Measurements from ENCODE around the gene DNLZ.
"Not testable (repeated sequence)": the region's sequence is repeated elsewhere in the genome, so short reads cannot be mapped to it uniquely, and the experiment has no call there.

DNLZ gene

GRCh38 chr9:136363106-136363948 is at the start of gene DNLZ:
Gene DNLZ, minus strand, starts transcription at chr9:136363744. Its CDS starts 30 bp downstream, at chr9:136363714.
- Mint-ChIP-seq H3K9me3 (no peaks in the 10 kb centered on the region), H3K4me1 (peaks cover 10 to 39% of the 10 kb centered on the region in 2 donors), H3K27me3 (peaks cover 0 to 6% of the 10 kb centered on the region in 2 donors), H3K27ac (peak within 1 kb of the TSS; percentile 96), H3K36me3 (peaks cover 20 to 37% of the 10 kb centered on the region in 2 donors), H3K4me3 (peak within 1 kb of the TSS; percentile 87 to 94)
- ATAC-seq (replicated peaks) = peak; percentile 84 to 86
- DNase-seq = peak; percentile 88

GRCh38 chr9:136412962-136413361 is 49.4 kb upstream of the DNLZ start:
- Mint-ChIP-seq H3K27ac (peak overlapping the region; percentile 2), H3K27me3 (no peaks in the 10 kb centered on the region), H3K4me1 (peaks cover 22 to 39% of the 10 kb centered on the region in 2 donors), H3K4me3 (no peak overlapping the region), H3K36me3 (peaks cover 52 to 56% of the 10 kb centered on the region in 2 donors), H3K9me3 (no peaks in the 10 kb centered on the region)
- DNase-seq (no peak), ATAC-seq (replicated peaks) (no peak)

GRCh38 chr9:136411378-136411777 is 47.8 kb upstream of the DNLZ start:
- DNase-seq = no peak
- H3K9me3 Mint-ChIP-seq = no peaks in the 10 kb centered on the region
- peak overlapping the region; percentile 96 for H3K27ac Mint-ChIP-seq
- H3K4me3 Mint-ChIP-seq = peak overlapping the region; percentile 89 to 94
- peaks cover 31 to 52% of the 10 kb centered on the region in 2 donors for H3K4me1 Mint-ChIP-seq
- no peaks in the 10 kb centered on the region for H3K27me3 Mint-ChIP-seq
- no peak for ATAC-seq (replicated peaks)
- peaks cover 54 to 55% of the 10 kb centered on the region in 2 donors for H3K36me3 Mint-ChIP-seq

GRCh38 chr9:136410500-136411287 is 47.1 kb upstream of the DNLZ start, which contains the start of the genes ENTR1 and PMPCA:
Gene ENTR1, minus strand, starts transcription at chr9:136410614. Its CDS starts 217 bp downstream, at chr9:136410397.
Gene PMPCA, plus strand, starts transcription at chr9:136410658. Its CDS starts 11 bp downstream, at chr9:136410669.
- Mint-ChIP-seq H3K4me3 (peak within 1 kb of the TSS; percentile 96 to 97), H3K27ac (peak within 1 kb of the TSS; percentile 99), H3K4me1 (peaks cover 31 to 52% of the 10 kb centered on the region in 2 donors), H3K27me3 (no peaks in the 10 kb centered on the region), H3K9me3 (no peaks in the 10 kb centered on the region), H3K36me3 (peaks cover 49 to 51% of the 10 kb centered on the region in 2 donors)
- DNase-seq (peak; percentile 90), ATAC-seq (replicated peaks) (peak; percentile 81 to 88)

GRCh38 chr9:136409557-136410455 is 46.3 kb upstream of the DNLZ start:
- H3K9me3 Mint-ChIP-seq = no peaks in the 10 kb centered on the region
- peak overlapping the region; percentile 99 for H3K27ac Mint-ChIP-seq
- peaks cover 52 to 55% of the 10 kb centered on the region in 2 donors for H3K36me3 Mint-ChIP-seq
- H3K4me3 Mint-ChIP-seq = peak overlapping the region; percentile 96 to 97
- no peaks in the 10 kb centered on the region for H3K27me3 Mint-ChIP-seq
- H3K4me1 Mint-ChIP-seq = peaks cover 34 to 60% of the 10 kb centered on the region in 2 donors
- ATAC-seq (replicated peaks) (peak; percentile 54 to 57), DNase-seq (peak; percentile 37)

- no peak for ATAC-seq (replicated peaks)
- DNase-seq = no peak
- Mint-ChIP-seq H3K27me3 (no peaks in the 10 kb centered on the region), H3K4me3 (peak overlapping the region; percentile 6 to 19), H3K36me3 (peaks cover 51 to 56% of the 10 kb centered on the region in 2 donors), H3K4me1 (peaks cover 45 to 72% of the 10 kb centered on the region in 2 donors), H3K27ac (peak overlapping the region; percentile 65), H3K9me3 (no peaks in the 10 kb centered on the region)
Measured at GRCh38 chr9:136407911-136408310, 44.4 kb upstream of the DNLZ start.

GRCh38 chr9:136407061-136407460 is 43.5 kb upstream of the DNLZ start:
- H3K4me1 Mint-ChIP-seq = peaks cover 46 to 78% of the 10 kb centered on the region in 2 donors
- H3K4me3 Mint-ChIP-seq = peak overlapping the region in 1 of 2 donors; percentile 48
- not testable (repeated sequence) for ATAC-seq (replicated peaks); H3K27me3 Mint-ChIP-seq; H3K27ac Mint-ChIP-seq; H3K9me3 Mint-ChIP-seq; DNase-seq
- H3K36me3 Mint-ChIP-seq = peaks cover 57 to 61% of the 10 kb centered on the region in 2 donors

- ATAC-seq (replicated peaks); H3K9me3 Mint-ChIP-seq; H3K27me3 Mint-ChIP-seq; H3K27ac Mint-ChIP-seq; DNase-seq; H3K4me3 Mint-ChIP-seq: not testable (repeated sequence)
- Mint-ChIP-seq H3K36me3 (peaks cover 62 to 68% of the 10 kb centered on the region in 2 donors), H3K4me1 (peaks cover 47 to 75% of the 10 kb centered on the region in 2 donors)
Measured at GRCh38 chr9:136405904-136406303, 42.4 kb upstream of the DNLZ start.

- H3K4me3 Mint-ChIP-seq = no peak overlapping the region
- no peaks in the 10 kb centered on the region for H3K9me3 Mint-ChIP-seq
- H3K36me3 Mint-ChIP-seq = peaks cover 60 to 71% of the 10 kb centered on the region in 2 donors
- peaks cover 49 to 79% of the 10 kb centered on the region in 2 donors for H3K4me1 Mint-ChIP-seq
- peak overlapping the region; percentile 47 for H3K27ac Mint-ChIP-seq
- ATAC-seq (replicated peaks) (no peak), DNase-seq (no peak)
- H3K27me3 Mint-ChIP-seq = no peaks in the 10 kb centered on the region
Measured at GRCh38 chr9:136405481-136405880, 41.9 kb upstream of the DNLZ start.

GRCh38 chr9:136404801-136405136 is 41.2 kb upstream of the DNLZ start:
- Mint-ChIP-seq H3K27ac (peak overlapping the region; percentile 95), H3K9me3 (no peaks in the 10 kb centered on the region), H3K36me3 (peaks cover 58 to 69% of the 10 kb centered on the region in 2 donors), H3K27me3 (no peaks in the 10 kb centered on the region), H3K4me1 (peaks cover 50 to 77% of the 10 kb centered on the region in 2 donors), H3K4me3 (peak overlapping the region; percentile 75 to 76)
- DNase-seq (no peak), ATAC-seq (replicated peaks) (no peak)

GRCh38 chr9:136403915-136404800 is 40.6 kb upstream of the DNLZ start:
- peak; percentile 41 for DNase-seq
- Mint-ChIP-seq H3K27me3 (no peaks in the 10 kb centered on the region), H3K4me1 (peaks cover 50 to 74% of the 10 kb centered on the region in 2 donors), H3K9me3 (no peaks in the 10 kb centered on the region), H3K36me3 (peaks cover 54 to 70% of the 10 kb centered on the region in 2 donors), H3K27ac (peak overlapping the region; percentile 95), H3K4me3 (peak overlapping the region; percentile 75 to 76)
- peak; percentile 40 to 43 for ATAC-seq (replicated peaks)

- peak overlapping the region; percentile 95 for H3K27ac Mint-ChIP-seq
- H3K4me3 Mint-ChIP-seq = peak overlapping the region; percentile 29 to 76
- H3K9me3 Mint-ChIP-seq = no peaks in the 10 kb centered on the region
- H3K36me3 Mint-ChIP-seq = peaks cover 50 to 71% of the 10 kb centered on the region in 2 donors
- DNase-seq (peak; percentile 75), ATAC-seq (replicated peaks) (peak; percentile 74 to 79)
- H3K4me1 Mint-ChIP-seq = peaks cover 50 to 74% of the 10 kb centered on the region in 2 donors
- H3K27me3 Mint-ChIP-seq = no peaks in the 10 kb centered on the region
Measured at GRCh38 chr9:136403538-136403914, 40.0 kb upstream of the DNLZ start.

GRCh38 chr9:136402067-136402466 is 38.5 kb upstream of the DNLZ start:
- Mint-ChIP-seq H3K4me1 (peaks cover 45 to 69% of the 10 kb centered on the region in 2 donors), H3K27ac (peak overlapping the region; percentile 89), H3K4me3 (no peak overlapping the region), H3K9me3 (no peaks in the 10 kb centered on the region), H3K36me3 (peaks cover 44 to 67% of the 10 kb centered on the region in 2 donors), H3K27me3 (no peaks in the 10 kb centered on the region)
- ATAC-seq (replicated peaks) (no peak), DNase-seq (no peak)

All from stimulated activated naive B cell treated with anti-CD40 and anti-IgM and Interleukin-4, amounts not matched to agents 10 μg/mL and 1 μg/mL and 100 μg/mL, for 72 hours (primary cell).